Measurements from ENCODE around the gene PEAK3.

PEAK3 gene

DNA sequence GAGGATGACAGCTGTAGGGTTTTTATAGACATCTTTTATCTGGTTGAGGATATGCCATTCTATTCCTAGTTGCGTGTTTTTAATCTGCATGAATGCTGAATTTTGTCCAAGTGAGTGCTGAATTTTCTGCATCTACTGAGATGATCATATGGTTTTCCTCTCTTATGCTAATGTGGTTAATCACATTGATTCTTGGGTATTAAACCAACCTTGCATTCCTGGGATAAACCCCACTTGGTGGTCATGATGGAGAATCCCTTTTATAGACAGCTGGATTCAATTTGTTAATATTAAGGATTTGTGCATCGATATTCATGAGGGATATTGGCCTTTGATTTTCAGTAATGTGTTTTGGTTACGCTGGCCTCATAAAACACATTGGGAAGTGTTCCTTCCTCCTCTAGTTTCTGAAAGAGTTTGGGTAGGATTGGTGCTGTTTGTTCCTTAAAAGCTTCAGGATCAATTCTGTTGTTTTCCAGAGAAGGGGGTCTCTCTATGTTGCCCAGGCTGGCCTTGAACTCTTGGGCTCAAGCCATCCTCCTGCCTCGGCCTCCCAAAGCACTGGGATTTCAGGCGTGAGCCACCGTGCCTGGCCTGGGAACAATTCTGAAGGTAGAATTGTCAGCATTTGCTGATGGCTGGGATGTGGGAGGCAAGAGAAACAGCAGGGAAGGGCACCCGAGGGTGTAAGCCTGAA lies 33.3 kb upstream of the PEAK3 start:
- no peak overlapping the region for H3K4me3 ChIP-seq (ENCODE audit: low read depth, low read length)
- no peak for TF ChIP-seq CTCF (IDR thresholded peaks at IDR 0.05; ENCODE audit: low read depth, low read length)

DNA sequence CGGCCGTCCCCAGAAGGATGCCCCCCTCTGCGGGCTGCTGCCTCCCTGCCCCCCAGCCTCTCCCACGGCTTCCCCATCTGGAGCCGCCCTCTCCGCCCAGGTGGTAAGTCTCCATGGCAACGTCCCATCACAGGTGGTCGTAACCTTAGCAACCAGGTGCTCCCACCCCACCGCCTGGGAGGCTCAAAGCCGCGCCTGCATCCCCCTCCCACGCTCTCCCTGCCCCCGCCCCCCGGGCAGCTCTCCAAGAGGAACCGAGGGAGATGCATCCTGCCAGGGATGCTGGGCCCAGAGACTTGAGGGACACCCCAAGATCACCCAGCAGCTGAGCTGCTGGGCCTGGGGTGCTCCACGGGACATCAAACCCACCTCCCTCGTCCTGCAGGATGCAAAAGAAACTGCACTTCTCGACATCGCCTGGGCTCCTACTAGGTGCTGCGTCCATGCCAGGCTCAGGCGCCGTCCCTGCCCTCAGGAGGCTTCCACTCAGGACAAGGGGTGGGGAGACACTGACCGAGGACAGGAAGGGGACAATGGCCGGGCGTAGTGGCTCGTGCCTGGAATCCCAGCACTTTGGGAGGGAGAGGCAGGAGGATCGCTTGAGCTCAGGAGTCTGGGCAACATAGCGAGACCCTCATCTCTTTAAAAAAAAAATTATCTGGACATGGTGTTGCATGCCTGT lies 31.0 kb upstream of the PEAK3 start:
- no peak for TF ChIP-seq CTCF (IDR thresholded peaks at IDR 0.05; ENCODE audit: low read depth, low read length)
- no peak overlapping the region for H3K4me3 ChIP-seq (ENCODE audit: low read depth, low read length)

- TF ChIP-seq CTCF (IDR thresholded peaks at IDR 0.05; ENCODE audit: low read depth, low read length) = no peak
- H3K4me3 ChIP-seq (ENCODE audit: low read depth, low read length) = no peak overlapping the region
Measured at GRCh38 chr19:2311093-2311492, 29.1 kb upstream of the PEAK3 start.

DNA sequence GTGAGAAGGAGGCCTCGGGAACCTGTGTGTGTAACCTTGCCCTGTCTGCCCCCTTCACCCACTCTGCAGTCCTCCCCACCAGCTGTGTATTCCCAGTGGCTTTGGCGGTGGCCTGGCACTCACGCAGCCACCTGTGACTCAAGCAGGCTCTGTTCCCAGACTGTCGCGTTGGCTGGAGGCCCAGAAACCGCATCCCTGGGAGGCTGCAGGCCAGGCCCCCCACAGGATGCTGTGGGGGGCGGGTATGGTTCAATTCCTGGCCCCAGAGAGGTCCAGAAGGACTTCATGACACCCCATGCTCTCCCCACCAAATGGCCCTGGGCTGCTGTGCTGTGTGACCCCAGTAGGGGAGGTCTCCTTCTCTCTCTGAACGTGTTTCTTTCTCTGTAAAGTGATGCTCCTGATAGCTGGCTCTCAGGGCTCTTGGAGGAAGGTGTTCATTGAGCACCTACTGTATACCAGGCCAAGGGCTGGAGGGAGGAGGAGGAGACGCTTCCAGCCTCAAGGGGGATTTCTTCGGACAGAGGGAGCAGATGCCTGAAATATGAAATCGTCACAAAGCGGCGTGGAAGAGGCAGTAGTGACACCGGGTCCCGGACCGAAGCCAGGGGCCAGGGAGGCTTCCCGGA lies 27.9 kb upstream of the PEAK3 start:
- no peak overlapping the region for H3K4me3 ChIP-seq (ENCODE audit: low read depth, low read length)
- no peak for TF ChIP-seq CTCF (IDR thresholded peaks at IDR 0.05; ENCODE audit: low read depth, low read length)

DNA sequence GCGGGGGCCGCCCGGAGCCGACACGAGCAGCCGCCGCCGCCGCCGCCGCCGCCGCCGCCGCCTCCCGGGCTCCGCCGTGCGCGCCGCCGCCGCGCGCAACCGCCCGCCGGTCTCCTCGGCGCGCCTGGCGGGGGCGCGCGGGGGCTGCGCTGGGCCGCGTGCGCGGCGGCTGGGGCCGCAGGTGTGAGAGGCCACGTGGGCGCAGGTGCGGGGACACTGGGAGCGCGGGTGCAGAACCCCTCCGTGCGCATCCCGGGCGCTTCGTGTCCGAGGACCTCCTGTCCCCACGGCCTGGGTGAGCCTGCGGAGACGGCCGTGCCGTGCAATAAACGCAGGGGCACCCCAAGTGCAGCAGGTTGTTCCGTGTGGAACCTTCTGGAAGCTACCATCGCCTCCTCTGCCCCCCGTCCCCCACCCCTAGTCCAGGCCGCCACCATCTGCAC lies 26.2 kb upstream of the PEAK3 start, which contains the start of gene LINGO3:
TSS of gene LINGO3 (minus strand) at position 41 of the 443 bp plus-strand sequence. CDS start 16,378 bp downstream, outside the sequence.
- TF ChIP-seq CTCF (IDR thresholded peaks at IDR 0.05; ENCODE audit: low read depth, low read length) = no peak
- no peak within 1 kb of the TSS for H3K4me3 ChIP-seq (ENCODE audit: low read depth, low read length)

- no peak overlapping the region for H3K4me3 ChIP-seq (ENCODE audit: low read depth, low read length)
- no peak for TF ChIP-seq CTCF (IDR thresholded peaks at IDR 0.05; ENCODE audit: low read depth, low read length)
Measured at GRCh38 chr19:2307518-2308012, 25.6 kb upstream of the PEAK3 start.

DNA sequence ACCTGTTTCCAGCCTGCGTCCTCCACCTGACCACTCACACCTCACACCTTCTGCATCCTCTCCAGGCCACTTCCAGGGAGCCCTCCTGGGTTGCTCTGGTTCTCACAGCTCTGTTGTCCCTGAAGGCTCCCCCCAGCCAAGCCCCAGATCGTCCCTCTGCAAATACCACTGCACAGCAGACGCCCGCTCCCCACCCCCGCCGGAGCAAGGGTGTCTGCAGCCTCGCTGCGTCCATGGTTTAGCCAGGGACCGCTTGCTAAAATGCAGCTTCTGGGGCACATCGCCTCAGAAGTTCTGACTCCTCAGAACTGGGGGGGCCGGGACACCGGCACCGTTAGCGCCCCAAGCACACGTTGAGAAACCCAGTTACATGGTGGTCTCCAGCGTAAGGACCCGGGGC lies 25.0 kb upstream of the PEAK3 start:
- H3K4me3 ChIP-seq (ENCODE audit: low read depth, low read length) = no peak overlapping the region
- no peak for TF ChIP-seq CTCF (IDR thresholded peaks at IDR 0.05; ENCODE audit: low read depth, low read length)
